H9 (cell line): ENCODE results near the gene NEK11. TPM values are rescaled to one million over a fixed set of nuclear protein-coding genes. Genes with fewer than 3 reads are reported as not detected.

Experiments used
- DNase-seq: peaks from one replicate; pipeline ENCODE4 v3.0.0-alpha.2; 2017
- H2AFZ ChIP-seq: one replicate; pipeline ENCODE4 v1.6.1; 2013; ENCODE audit warnings: mild to moderate bottlenecking, low read length, control low read depth, moderate library complexity
- H2AK5ac ChIP-seq: 2 replicates; pipeline ENCODE4 v1.6.1; 2013; ENCODE audit warnings: low read length, control low read depth, mixed read lengths; ENCODE audit not compliant: insufficient read length
- H2BK120ac ChIP-seq: one replicate; pipeline ENCODE4 v1.6.1; 2013; ENCODE audit warnings: low read depth, mild to moderate bottlenecking, low read length, control low read depth, inconsistent platforms; ENCODE audit not compliant: poor library complexity, severe bottlenecking
- H2BK12ac ChIP-seq: 2 replicates; pipeline ENCODE4 v1.6.1; 2013; ENCODE audit warnings: low read length, control low read depth, mixed read lengths, low read depth; ENCODE audit not compliant: insufficient read length
- H2BK15ac ChIP-seq: 2 replicates; pipeline ENCODE4 v1.6.1; 2013; ENCODE audit warnings: low read depth, low read length, control low read depth
- H2BK20ac ChIP-seq: one replicate; pipeline ENCODE4 v1.6.1; 2013; ENCODE audit warnings: low read depth, mild to moderate bottlenecking, low read length, control low read depth, inconsistent platforms; ENCODE audit not compliant: poor library complexity, severe bottlenecking
- H2BK5ac ChIP-seq: 2 replicates; pipeline ENCODE4 v1.6.1; 2013; ENCODE audit warnings: low read length, control low read depth, mixed read lengths; ENCODE audit not compliant: insufficient read length
- H3K14ac ChIP-seq: 2 replicates; pipeline ENCODE4 v1.6.1; 2013; ENCODE audit warnings: low read length, control low read depth; ENCODE audit not compliant: insufficient read depth
- H3K18ac ChIP-seq: 2 replicates; pipeline ENCODE4 v1.6.1; 2013; ENCODE audit warnings: low read depth, mild to moderate bottlenecking, mixed read lengths, low read length, control low read depth; ENCODE audit not compliant: insufficient read length
- H3K23ac ChIP-seq: 2 replicates; pipeline ENCODE4 v1.6.1; 2013; ENCODE audit warnings: low read length, control low read depth, mixed read lengths, low read depth; ENCODE audit not compliant: insufficient read length
- H3K23me2 ChIP-seq: 2 replicates; pipeline ENCODE4 v1.6.1; 2013; ENCODE audit warnings: low read depth, mild to moderate bottlenecking, mixed read lengths, low read length, control low read depth; ENCODE audit not compliant: insufficient read length, poor library complexity, severe bottlenecking
- H3K27ac ChIP-seq: 2 replicates; pipeline ENCODE4 v1.5.1; 2013; ENCODE audit warnings: low read length, control low read depth, mixed read lengths, low read depth; ENCODE audit not compliant: insufficient read length
- H3K27me3 ChIP-seq: 2 replicates; pipeline ENCODE4 v1.6.1; 2013; ENCODE audit warnings: low read length, control low read depth, inconsistent platforms; ENCODE audit not compliant: insufficient read depth
- H3K4ac ChIP-seq: 2 replicates; pipeline ENCODE4 v1.6.1; 2013; ENCODE audit warnings: low read depth, mild to moderate bottlenecking, control low read depth, inconsistent platforms, low read length, moderate library complexity
- H3K4me1 ChIP-seq: 2 replicates; pipeline ENCODE4 v1.6.1; 2013; ENCODE audit warnings: low read length, control low read depth, inconsistent platforms; ENCODE audit not compliant: insufficient read depth
- H3K4me2 ChIP-seq: 2 replicates; pipeline ENCODE4 v1.6.1; 2013; ENCODE audit warnings: low read length, control low read depth, mixed read lengths; ENCODE audit not compliant: insufficient read length, insufficient read depth
- H3K56ac ChIP-seq: 2 replicates; pipeline ENCODE4 v1.6.1; 2013; ENCODE audit warnings: low read depth, mild to moderate bottlenecking, mixed read lengths, low read length, control low read depth; ENCODE audit not compliant: insufficient read length
- H3K79me1 ChIP-seq: 2 replicates; pipeline ENCODE4 v1.6.1; 2013; ENCODE audit warnings: low read depth, mild to moderate bottlenecking, moderate library complexity, low read length, control low read depth, inconsistent platforms; ENCODE audit not compliant: insufficient read depth, poor library complexity, severe bottlenecking
- H3K79me2 ChIP-seq: 2 replicates; pipeline ENCODE4 v1.6.1; 2013; ENCODE audit warnings: low read length, control low read depth, inconsistent platforms; ENCODE audit not compliant: insufficient read depth
- H3K9ac ChIP-seq: 2 replicates; pipeline ENCODE4 v1.6.1; 2013; ENCODE audit warnings: low read length, control low read depth, mixed read lengths; ENCODE audit not compliant: insufficient read length; ENCODE audit errors: extremely low read depth
- H3K9me3 ChIP-seq: one replicate; pipeline ENCODE4 v1.6.1; 2013; ENCODE audit warnings: low read depth, low read length, inconsistent platforms; ENCODE audit not compliant: control insufficient read depth
- H3T11ph ChIP-seq: one replicate; pipeline ENCODE4 v1.6.1; 2013; ENCODE audit warnings: mild to moderate bottlenecking, low read length, control low read depth, inconsistent platforms
- H4K20me1 ChIP-seq: one replicate; pipeline ENCODE4 v1.6.1; 2013; ENCODE audit not compliant: control insufficient read depth, insufficient read length, insufficient read depth
- H4K5ac ChIP-seq: 2 replicates; pipeline ENCODE4 v1.6.1; 2013; ENCODE audit warnings: low read depth, mild to moderate bottlenecking, mixed read lengths, low read length, control low read depth; ENCODE audit not compliant: insufficient read length
- H4K8ac ChIP-seq: replicated peaks from 2 replicates; pipeline ENCODE4 v1.6.1; 2013; ENCODE audit warnings: low read length, control low read depth, mixed read lengths, low read depth; ENCODE audit not compliant: insufficient read length
- H4K91ac ChIP-seq: 2 replicates; pipeline ENCODE4 v1.6.1; 2013; ENCODE audit warnings: low read depth, mild to moderate bottlenecking, moderate library complexity, mixed read lengths, low read length, control low read depth; ENCODE audit not compliant: insufficient read length
- H3K27ac Mint-ChIP-seq, 3 experiments: 2 replicates in 2 of 3; 3 replicates in 1 of 3; pipeline ENCODE4 v1.8.0; 2020 to 2021; ENCODE audit warnings: mixed read lengths in 3 of 3, mild to moderate bottlenecking in 1 of 3, moderate library complexity in 1 of 3
- H3K27me3 Mint-ChIP-seq: 2 replicates; pipeline ENCODE4 v1.8.0; 2021; ENCODE audit warnings: low read depth, mild to moderate bottlenecking, moderate library complexity, mixed read lengths
- H3K36me3 Mint-ChIP-seq, 3 experiments: 2 replicates in 2 of 3; 3 replicates in 1 of 3; pipeline ENCODE4 v1.8.0; 2020 to 2021; ENCODE audit warnings: low read depth in 3 of 3, mixed read lengths in 3 of 3; ENCODE audit not compliant: insufficient read depth in 1 of 3
- H3K4me1 Mint-ChIP-seq, 2 experiments: 2 replicates each; pipeline ENCODE4 v1.8.0; 2020; ENCODE audit warnings: mixed read lengths in 2 of 2
- H3K4me3 Mint-ChIP-seq, 2 experiments: 2 replicates in 1 of 2; 3 replicates in 1 of 2; pipeline ENCODE4 v1.8.0; 2020 to 2021; ENCODE audit warnings: mild to moderate bottlenecking in 2 of 2, mixed read lengths in 2 of 2, moderate library complexity in 1 of 2
- H3K9me3 Mint-ChIP-seq, 2 experiments: 2 replicates in 1 of 2; 3 replicates in 1 of 2; pipeline ENCODE4 v1.8.0; 2020; ENCODE audit warnings: mild to moderate bottlenecking in 2 of 2, mixed read lengths in 2 of 2, moderate library complexity in 1 of 2
- CTCF ChIP-seq: fragments of 200-600 bp; sonication (generic); conservative IDR thresholded peaks from 3 replicates; pipeline ENCODE4 v1.8.0; 2021; ENCODE audit warnings: antibody characterized with exemption, mild to moderate bottlenecking
- WGBS: extraction: QIAGEN DNeasy Blood & Tissue Kit; methylation state at CpG from one replicate; pipeline ENCODE4 v1.1.7; 2013; ENCODE audit warnings: missing lambda C conversion rate, low lambda C conversion rate, mixed read lengths; ENCODE audit not compliant: insufficient read length; ENCODE audit errors: extremely low coverage; 5-methylcytosine and 5-hydroxymethylcytosine counted together
- total RNA-seq: library from RNA; stranded (reverse); gene quantifications from 2 replicates; pipeline ENCODE4 v1.2.1, GENCODE V29; 2021

NEK11 gene
- total RNA-seq, 1 experiment from 2014 or later = 2.5 TPM

GRCh38 chr3:131007782-131008181 lies 18.9 kb upstream of the NEK11 start:
- H3K4me3 Mint-ChIP-seq = no peak overlapping the region
- no peaks in the 10 kb centered on the region for H4K20me1 ChIP-seq
- H3K27ac Mint-ChIP-seq = no peak overlapping the region
- H3K4ac ChIP-seq = no peak overlapping the region
- no peak overlapping the region for H2AFZ ChIP-seq
- H3K23ac ChIP-seq = no peak overlapping the region
- no peaks in the 10 kb centered on the region for H3K4me1 Mint-ChIP-seq
- H3K4me1 ChIP-seq = no peaks in the 10 kb centered on the region
- H2BK12ac ChIP-seq = no peak overlapping the region
- H2AK5ac ChIP-seq = no peak overlapping the region
- no peaks in the 10 kb centered on the region for H3K79me2 ChIP-seq
- no peak overlapping the region for H4K91ac ChIP-seq
- H3K27me3 Mint-ChIP-seq = no peaks in the 10 kb centered on the region
- no peak overlapping the region for H3K27ac ChIP-seq
- no peak overlapping the region for H2BK20ac ChIP-seq
- no peaks in the 10 kb centered on the region for H3K27me3 ChIP-seq
- peaks cover 3 to 21% (median 18%) of the 10 kb centered on the region in 3 experiments; a peak in 6 of 7 replicates for H3K36me3 Mint-ChIP-seq
- H3K56ac ChIP-seq = no peak overlapping the region
- no peak overlapping the region for H3T11ph ChIP-seq
- H3K9ac ChIP-seq = no peak overlapping the region
- H2BK120ac ChIP-seq = no peak overlapping the region
- no peak overlapping the region for H2BK5ac ChIP-seq
- no peaks in the 10 kb centered on the region for H3K23me2 ChIP-seq
- H3K9me3 Mint-ChIP-seq = no peaks in the 10 kb centered on the region
- H2BK15ac ChIP-seq = no peak overlapping the region
- H3K18ac ChIP-seq = no peak overlapping the region
- no peak overlapping the region for H3K4me2 ChIP-seq
- no peak overlapping the region for H4K8ac ChIP-seq
- H4K5ac ChIP-seq = no peak overlapping the region
- no peak for TF ChIP-seq CTCF
- H3K9me3 ChIP-seq = no peaks in the 10 kb centered on the region
- H3K79me1 ChIP-seq = no peaks in the 10 kb centered on the region
- WGBS = no CpG with 5 or more reads among the region's 2 CpGs
- no peak for DNase-seq
- no peak overlapping the region for H3K14ac ChIP-seq
